K562 (cell line): ENCODE data around the gene MDK. TPM values are rescaled to one million over a fixed set of nuclear protein-coding genes. Genes with fewer than 3 reads are reported as not detected.
A peak's percentile ranks its signal among the peaks of the same experiment; 100 is the strongest.

Experiments used
- ATAC-seq: fragments of 200-7000 bp; cut with Tn5 transposase; 3 replicates; pipeline ENCODE4 v1.9.1; 2020; ENCODE audit warnings: moderate library complexity
- BruUV-seq: library from RNA; stranded (reverse); fragments of 400-500 nt; replicated peaks from 2 replicates; lab custom pipeline; 2021; lab: Mats Ljungman, UMichigan
- CTCF ChIA-PET: fragments of 300-600 bp; formaldehyde crosslinking; extraction: SDS; loops from one replicate; lab custom pipeline; 2021; ENCODE audit warnings: low intra/inter-chr PET ratio; lab: Yijun Ruan, JAX
- POLR2A ChIA-PET: fragments of 300-600, 350-650 bp; sonication (Branson Sonifier 250); formaldehyde crosslinking; extraction: SDS; loops from one replicate; lab custom pipeline; 2021; ENCODE audit warnings: antibody characterized with exemption, inconsistent platforms; lab: Yijun Ruan, JAX
- DNase-seq, 4 experiments: peaks; one replicate each; pipeline versions ENCODE4 v3.0.0 to v3.0.0-alpha.2; 2011 to 2018; ENCODE audit warnings: low spot score in 3 of 4, mixed read lengths in 3 of 4; ENCODE audit errors: extremely low read depth in 1 of 4
- FAIRE-seq: peaks from 2 replicates; lab custom pipeline; 2011; peaks lifted over from hg19 to GRCh38; lab: Jason Lieb, UNC
- H2AFZ ChIP-seq: 2 replicates; pipeline ENCODE4 v1.6.0; 2011; ENCODE audit warnings: low read depth, low read length, control low read depth, inconsistent platforms
- H3K27ac ChIP-seq: fragments of 200-600 bp; 3 replicates; pipeline ENCODE4 v1.8.0; 2011; ENCODE audit warnings: low read depth, mild to moderate bottlenecking, control low read depth, inconsistent platforms, low read length, moderate library complexity, mixed read lengths; ENCODE audit errors: extremely low read depth
- H3K27me3 ChIP-seq, 2 experiments: fragments of 300-600 bp in 1 of 2; 2 replicates in 1 of 2; 3 replicates in 1 of 2; pipeline versions ENCODE4 v1.6.0 to v1.8.0; 2011; ENCODE audit warnings: inconsistent platforms in 2 of 2, low read length in 2 of 2, mild to moderate bottlenecking in 1 of 2, mixed read lengths in 1 of 2, moderate library complexity in 1 of 2; ENCODE audit not compliant: control insufficient read depth in 2 of 2, insufficient read depth in 2 of 2
- H3K36me3 ChIP-seq: fragments of 300-600 bp; 3 replicates; pipeline ENCODE4 v1.8.0; 2011; ENCODE audit warnings: mild to moderate bottlenecking, low read length, inconsistent platforms; ENCODE audit not compliant: control insufficient read depth, insufficient read depth
- H3K4me1 ChIP-seq, 2 experiments: fragments of 200-600 bp in 1 of 2; replicated peaks in 1 of 2; 2 replicates in 1 of 2; 3 replicates in 1 of 2; pipeline versions ENCODE4 v1.5.1 to v1.8.0; 2011; ENCODE audit warnings: inconsistent platforms in 2 of 2, low read length in 2 of 2, mild to moderate bottlenecking in 1 of 2, mixed read lengths in 1 of 2, moderate library complexity in 1 of 2; ENCODE audit not compliant: control insufficient read depth in 2 of 2, insufficient read depth in 2 of 2
- H3K4me2 ChIP-seq: 2 replicates; pipeline ENCODE4 v1.6.1; 2011; ENCODE audit warnings: low read length, control low read depth, inconsistent platforms, mixed read lengths; ENCODE audit not compliant: insufficient read depth
- H3K4me3 ChIP-seq: fragments of 200-600 bp; sonication (generic), shearing (Covaris generic); 2 replicates; pipeline ENCODE4 v1.5.1; 2016; ENCODE audit warnings: control low read depth, inconsistent platforms
- H3K79me2 ChIP-seq: fragments of 200-600 bp; 3 replicates; pipeline ENCODE4 v1.8.0; 2011; ENCODE audit warnings: low read length, inconsistent platforms; ENCODE audit not compliant: control insufficient read depth, insufficient read depth
- H3K9ac ChIP-seq, 2 experiments: 2 replicates each; pipeline versions ENCODE4 v1.6.0 to v1.6.1; 2011; ENCODE audit warnings: low read depth in 2 of 2, low read length in 2 of 2, control low read depth in 1 of 2, inconsistent platforms in 1 of 2, mild to moderate bottlenecking in 1 of 2, mixed read lengths in 1 of 2; ENCODE audit not compliant: insufficient read depth in 1 of 2
- H3K9me1 ChIP-seq: one replicate; pipeline ENCODE4 v1.6.0; 2011; ENCODE audit warnings: inconsistent platforms, mild to moderate bottlenecking, low read length, moderate library complexity; ENCODE audit not compliant: control insufficient read depth, insufficient read depth
- H3K9me3 ChIP-seq: replicated peaks from 2 replicates; pipeline ENCODE4 v1.5.1; 2011; ENCODE audit warnings: low read depth, low read length, inconsistent platforms; ENCODE audit not compliant: control insufficient read depth, insufficient read depth
- H4K20me1 ChIP-seq: replicated peaks from 2 replicates; pipeline ENCODE4 v1.6.1; 2011; ENCODE audit warnings: low read length, inconsistent platforms, mixed read lengths; ENCODE audit not compliant: control insufficient read depth, insufficient read depth
- FIP1L1 ChIP-seq: fragments of 200-400 bp; formaldehyde crosslinking; IDR thresholded peaks from 2 replicates; pipeline ENCODE4 v1.6.1; 2018; ENCODE audit warnings: mild to moderate bottlenecking, low read depth, low read length; ENCODE audit not compliant: poor library complexity, severe bottlenecking
- PTTG1 ChIP-seq: fragments of 450-650 bp; IDR thresholded peaks from 2 replicates; pipeline ENCODE4 v1.6.1; 2016; ENCODE audit warnings: low read depth, mild to moderate bottlenecking, missing genetic modification characterization, missing compliant biosample characterization
- RBM14 ChIP-seq: fragments of 200-400 bp; formaldehyde crosslinking; IDR thresholded peaks from 2 replicates; pipeline ENCODE4 v1.6.1; 2018; ENCODE audit warnings: low read depth, mild to moderate bottlenecking, low read length, moderate library complexity, borderline replicate concordance; ENCODE audit not compliant: insufficient read depth
- THAP7 ChIP-seq: fragments of 250-450 bp; sonication (Bioruptor Pico); IDR thresholded peaks from 2 replicates; pipeline ENCODE4 v1.5.0; 2021
- XRCC4 ChIP-seq: IDR thresholded peaks from one replicate; pipeline ENCODE4 v1.6.1; 2011; ENCODE audit not compliant: insufficient read depth, insufficient read length; ENCODE audit errors: extremely low read depth
- ZBTB33 ChIP-seq: sonication (generic); formaldehyde crosslinking; IDR thresholded peaks from 2 replicates; pipeline ENCODE4 v1.8.1; 2023; ENCODE audit warnings: mild to moderate bottlenecking, missing genetic modification reagents
- WGBS: fragments of 100-300 bp; shearing (Covaris generic); methylation state at CpG from one replicate; pipeline ENCODE4 v1.1.6; 2016; ENCODE audit warnings: low coverage, mixed read lengths; ENCODE audit not compliant: insufficient coverage; ENCODE audit errors: missing lambda C conversion rate; 5-methylcytosine and 5-hydroxymethylcytosine counted together
- in situ Hi-C: fragments of 300-500 bp; cut with MboI; formaldehyde crosslinking; loops from 4 replicates; pipeline ENCODE4 v1.15.0; 2018; ENCODE audit warnings: inconsistent platforms, mixed read lengths
- intact Hi-C: fragments of 100-400 bp; cut with micrococcal nuclease; formaldehyde crosslinking; loops from 2 replicates; pipeline ENCODE4 v1.14.2; 2022
- polyA plus RNA-seq, 8 experiments: library from polyadenylated mRNA; depleted of rRNA in 4 of 8; stranded (reverse) in 5 of 8; unstranded in 3 of 8; fragments of >200 nt; fragmentation: Nextera tagmentation in 2 of 8; fragmentation: Illumina TruSeq in 1 of 8; extraction: Ambion mirVana in 2 of 8; extraction: Trizol in 1 of 8; gene quantifications; 2 replicates each; pipeline versions ENCODE4 v1.2.1 to v1.2.3, GENCODE V29; 2011 to 2014; ENCODE audit warnings: inconsistent platforms in 1 of 8, missing spikeins in 1 of 8
- total RNA-seq, 7 experiments: library from RNA; depleted of rRNA in 6 of 7; stranded (reverse); fragments of >200 nt in 6 of 7; fragmentation: Illumina TruSeq in 2 of 7; extraction: Trizol in 2 of 7; gene quantifications; 2 replicates each; pipeline versions ENCODE4 v1.2.1 to v1.2.3, GENCODE V29; 2011 to 2021; ENCODE audit warnings: low replicate concordance in 1 of 7
- TF ChIP-seq, protein P1 (sequence below), 2 experiments: IDR thresholded peaks; 2 replicates each; pipeline ENCODE4 v1.6.1; 2012; ENCODE audit warnings: improper control_type of control experiment in 2 of 2, low read depth in 2 of 2, low read length in 2 of 2, borderline replicate concordance in 1 of 2
- TF ChIP-seq, protein P2 (sequence below), 2 experiments: fragments of 450-650 bp in 1 of 2; sonication (generic) in 1 of 2; formaldehyde crosslinking in 1 of 2; IDR thresholded peaks in 1 of 2; conservative IDR thresholded peaks in 1 of 2; 2 replicates each; pipeline versions ENCODE4 v1.6.1 to v1.8.1; 2016 to 2023; ENCODE audit warnings: mild to moderate bottlenecking in 2 of 2, moderate library complexity in 2 of 2, inconsistent platforms in 1 of 2, missing genetic modification reagents in 1 of 2

Gene MDK
- total and polyA plus RNA-seq, 9 of the 15 experiments (the other 6 are each of a cell fraction or from before 2014, with no cell fraction given) = 20.7 to 700 (median 350) TPM

DNA sequence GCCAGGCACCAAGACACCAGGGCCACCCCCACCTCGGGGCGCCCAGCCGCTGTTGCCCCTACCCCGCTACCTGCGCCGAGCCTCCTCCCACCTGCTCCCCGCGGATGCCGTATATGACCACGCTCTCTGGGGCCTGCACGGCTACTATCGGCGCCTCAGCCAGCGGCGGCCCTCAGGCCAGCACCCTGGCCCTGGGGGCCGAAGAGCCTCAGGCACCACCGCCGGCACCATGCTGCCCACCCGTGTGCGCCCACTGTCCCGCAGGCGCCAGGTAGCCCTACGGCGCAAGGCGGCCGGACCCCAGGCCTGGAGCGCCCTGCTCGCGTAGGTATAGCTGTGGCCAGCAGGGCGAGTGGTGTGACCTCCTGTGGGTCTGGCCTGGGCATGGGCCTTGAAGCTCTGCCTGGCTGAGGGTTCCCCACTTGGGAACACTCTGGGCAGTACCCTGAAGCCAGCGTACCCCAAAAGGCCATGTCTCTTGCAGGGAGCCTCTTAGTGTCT is 14.8 kb upstream of the MDK start:
- peak overlapping the region in 1 of 2 experiments; percentile 87; a peak in 2 of 4 replicates for H3K9ac ChIP-seq
- POLR2A ChIA-PET = interaction anchor here (0.6 to 0.9 kb wide), 2 partner anchors 10 to 54 kb away, joined by 3 to 5 read pairs; no protein-coding TSS in a partner anchor
- DNase-seq = no peak
- ATAC-seq = peak; percentile 1; the same call in 1 of the 3 replicates
- peaks cover 25% of the 10 kb centered on the region for H3K79me2 ChIP-seq
- peaks cover 18 to 60% of the 10 kb centered on the region in 2 experiments for H3K4me1 ChIP-seq
- H3K27me3 ChIP-seq = no peaks in the 10 kb centered on the region
- no peak overlapping the region for H2AFZ ChIP-seq
- no peak for FAIRE-seq
- in situ Hi-C loops = no loop called here
- 92% methylated on average over 31 of the region's 31 CpGs for WGBS
- H3K4me2 ChIP-seq = no peak overlapping the region; the same call in 1 of the 2 replicates
- H3K9me3 ChIP-seq = no peaks in the 10 kb centered on the region
- H3K27ac ChIP-seq = peak overlapping the region; percentile 45; the same call in 2 of the 3 replicates
- H3K4me3 ChIP-seq = no peak overlapping the region
- no TSS peak for BruUV-seq
- H3K9me1 ChIP-seq = peaks cover 3% of the 10 kb centered on the region
- CTCF ChIA-PET = interaction anchor here (0.6 to 1.5 kb wide), 3 partner anchors 15 to 119 kb away, joined by 3 to 5 read pairs (median 3); no protein-coding TSS in a partner anchor
- no peaks in the 10 kb centered on the region; the same call in none of the 2 replicates for H4K20me1 ChIP-seq
- intact Hi-C loops = loop anchor here (1.0 to 5.0 kb wide), 3 partner anchors 14 to 119 kb away; no protein-coding TSS in a partner anchor
- peaks cover 70% of the 10 kb centered on the region; the same call in 2 of the 3 replicates for H3K36me3 ChIP-seq
- TF ChIP-seq XRCC4 (no peak), FIP1L1 (peak; percentile 30), RBM14 (0 out of 2 replicates have a peak, but pooled peaks have one; percentile 53), ZBTB33 (peak; percentile 99), PTTG1 (no peak), THAP7 (CRISPR knock-in tag) (no peak)
- TF ChIP-seq, protein P1, sequence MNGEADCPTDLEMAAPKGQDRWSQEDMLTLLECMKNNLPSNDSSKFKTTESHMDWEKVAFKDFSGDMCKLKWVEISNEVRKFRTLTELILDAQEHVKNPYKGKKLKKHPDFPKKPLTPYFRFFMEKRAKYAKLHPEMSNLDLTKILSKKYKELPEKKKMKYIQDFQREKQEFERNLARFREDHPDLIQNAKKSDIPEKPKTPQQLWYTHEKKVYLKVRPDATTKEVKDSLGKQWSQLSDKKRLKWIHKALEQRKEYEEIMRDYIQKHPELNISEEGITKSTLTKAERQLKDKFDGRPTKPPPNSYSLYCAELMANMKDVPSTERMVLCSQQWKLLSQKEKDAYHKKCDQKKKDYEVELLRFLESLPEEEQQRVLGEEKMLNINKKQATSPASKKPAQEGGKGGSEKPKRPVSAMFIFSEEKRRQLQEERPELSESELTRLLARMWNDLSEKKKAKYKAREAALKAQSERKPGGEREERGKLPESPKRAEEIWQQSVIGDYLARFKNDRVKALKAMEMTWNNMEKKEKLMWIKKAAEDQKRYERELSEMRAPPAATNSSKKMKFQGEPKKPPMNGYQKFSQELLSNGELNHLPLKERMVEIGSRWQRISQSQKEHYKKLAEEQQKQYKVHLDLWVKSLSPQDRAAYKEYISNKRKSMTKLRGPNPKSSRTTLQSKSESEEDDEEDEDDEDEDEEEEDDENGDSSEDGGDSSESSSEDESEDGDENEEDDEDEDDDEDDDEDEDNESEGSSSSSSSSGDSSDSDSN (IDR thresholded peaks at IDR 0.05; ENCODE audit: borderline replicate concordance in 1 of 2, low read depth in 2 of 2, low read length in 2 of 2) = no peak
- TF ChIP-seq, protein P2, sequence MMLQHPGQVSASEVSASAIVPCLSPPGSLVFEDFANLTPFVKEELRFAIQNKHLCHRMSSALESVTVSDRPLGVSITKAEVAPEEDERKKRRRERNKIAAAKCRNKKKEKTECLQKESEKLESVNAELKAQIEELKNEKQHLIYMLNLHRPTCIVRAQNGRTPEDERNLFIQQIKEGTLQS (IDR thresholded peaks at IDR 0.05) = peak; percentile 29; the same call in 1 of the 2 replicates
- TF ChIP-seq, protein P2 (CRISPR knock-in tag; conservative IDR thresholded peaks at IDR 0.05) = no peak
